HepG2 (cell line): Measurements from ENCODE around the gene RBM14. TPM values are rescaled to one million over a fixed set of nuclear protein-coding genes. Genes with fewer than 3 reads are reported as not detected.

Experiments used
- polyA plus RNA-seq, 8 experiments: library from polyadenylated mRNA; depleted of rRNA in 3 of 8; stranded (reverse) in 7 of 8; unstranded in 1 of 8; fragments of >200 nt; fragmentation: Illumina TruSeq in 4 of 8; extraction: Trizol in 4 of 8; gene quantifications; 2 replicates each; pipeline versions ENCODE4 v1.2.1 to v1.2.3, GENCODE V29; 2011 to 2016; ENCODE audit warnings: low read depth in 4 of 8, missing spikeins in 1 of 8, mixed read lengths in 1 of 8; ENCODE audit not compliant: insufficient read depth in 1 of 8
- small RNA-seq, 3 experiments: library from RNA; depleted of rRNA; stranded (forward); fragments of <200 nt; gene quantifications; one replicate each; pipeline ENCODE3, GENCODE V24; 2012; ENCODE audit warnings: low read depth in 2 of 3, low replicate concordance in 1 of 3; ENCODE audit not compliant: insufficient read length in 3 of 3, insufficient read depth in 2 of 3
- total RNA-seq, 5 experiments: library from RNA; depleted of rRNA; stranded (reverse); fragments of >200 nt; fragmentation: Illumina TruSeq; extraction: Trizol; gene quantifications; 2 replicates each; pipeline ENCODE4 v1.2.3, GENCODE V29; 2016; ENCODE audit warnings: low read depth in 1 of 5

RBM14 gene
- total and polyA plus RNA-seq, 2 of the 13 experiments (the other 11 are each of a cell fraction or from before 2014, with no cell fraction given), result 12.7 to 44.1 TPM

Small RNAs within 50 kb of the gene (small RNA-seq; reads per million reads assigned to genes)
- gene RNU4-39P, result 0 reads per million in 3 experiments

Other genes starting within 250 kb of the RBM14 start
- 0.49 and 0.66 TPM in 2 replicates for gene SLC29A2, start 244.9 kb upstream of the RBM14 start, total RNA-seq (2016; rRNA removed; fragmentation: Illumina TruSeq; extraction: Trizol)
- gene SLC29A2, start 244.9 kb upstream of the RBM14 start, polyA plus RNA-seq (2011; rRNA removed), result 0.56 and 0.63 TPM in 2 replicates
- gene NPAS4, start 195.6 kb upstream of the RBM14 start, total RNA-seq (2016; rRNA removed; fragmentation: Illumina TruSeq; extraction: Trizol), result not detected in 2 replicates
- not detected in 2 replicates for gene NPAS4, start 195.6 kb upstream of the RBM14 start, polyA plus RNA-seq (2011; rRNA removed)
- gene MRPL11, start 177.8 kb upstream of the RBM14 start, total RNA-seq (2016; rRNA removed; fragmentation: Illumina TruSeq; extraction: Trizol), result 176 and 220 TPM in 2 replicates
- gene MRPL11, start 177.8 kb upstream of the RBM14 start, polyA plus RNA-seq (2011; rRNA removed), result 59.1 and 72.9 TPM in 2 replicates
- gene PELI3, start 149.7 kb upstream of the RBM14 start, total RNA-seq (2016; rRNA removed; fragmentation: Illumina TruSeq; extraction: Trizol), result 2.5 and 4.0 TPM in 2 replicates
- 2.0 and 3.1 TPM in 2 replicates for gene PELI3, start 149.7 kb upstream of the RBM14 start, polyA plus RNA-seq (2011; rRNA removed)
- 48.7 and 59.8 TPM in 2 replicates for gene DPP3, start 136.2 kb upstream of the RBM14 start, total RNA-seq (2016; rRNA removed; fragmentation: Illumina TruSeq; extraction: Trizol)
- gene DPP3, start 136.2 kb upstream of the RBM14 start, polyA plus RNA-seq (2011; rRNA removed), result 38.4 and 48.4 TPM in 2 replicates
- gene BBS1, start 106.0 kb upstream of the RBM14 start, total RNA-seq (2016; rRNA removed; fragmentation: Illumina TruSeq; extraction: Trizol), result 8.1 and 14.1 TPM in 2 replicates
- gene BBS1, start 106.0 kb upstream of the RBM14 start, polyA plus RNA-seq (2011; rRNA removed), result 11.7 and 12.1 TPM in 2 replicates
- gene ZDHHC24, start 70.6 kb upstream of the RBM14 start, total RNA-seq (2016; rRNA removed; fragmentation: Illumina TruSeq; extraction: Trizol), result 1.9 and 4.3 TPM in 2 replicates
- 4.3 and 6.0 TPM in 2 replicates for gene ZDHHC24, start 70.6 kb upstream of the RBM14 start, polyA plus RNA-seq (2011; rRNA removed)
- 0.04 TPM in 1 of 2 replicates, not detected in the other for gene ACTN3, start 69.7 kb upstream of the RBM14 start, total RNA-seq (2016; rRNA removed; fragmentation: Illumina TruSeq; extraction: Trizol)
- 0.07 and 0.09 TPM in 2 replicates for gene ACTN3, start 69.7 kb upstream of the RBM14 start, polyA plus RNA-seq (2011; rRNA removed)
- gene CTSF, start 48.0 kb upstream of the RBM14 start, total RNA-seq (2016; rRNA removed; fragmentation: Illumina TruSeq; extraction: Trizol), result not detected in 2 replicates
- gene CTSF, start 48.0 kb upstream of the RBM14 start, polyA plus RNA-seq (2011; rRNA removed), result 0.17 TPM in 1 of 2 replicates, not detected in the other
- 0.17 and 0.42 TPM in 2 replicates for gene CCDC87, start 23.6 kb upstream of the RBM14 start, total RNA-seq (2016; rRNA removed; fragmentation: Illumina TruSeq; extraction: Trizol)
- gene CCDC87, start 23.6 kb upstream of the RBM14 start, polyA plus RNA-seq (2011; rRNA removed), result 0.05 and 0.09 TPM in 2 replicates
- gene CCS, start 23.4 kb upstream of the RBM14 start, total RNA-seq (2016; rRNA removed; fragmentation: Illumina TruSeq; extraction: Trizol), result 34.2 and 44.6 TPM in 2 replicates
- 25.4 and 34.7 TPM in 2 replicates for gene CCS, start 23.4 kb upstream of the RBM14 start, polyA plus RNA-seq (2011; rRNA removed)
- gene RBM4, start 22.1 kb downstream of the RBM14 start, total RNA-seq (2016; rRNA removed; fragmentation: Illumina TruSeq; extraction: Trizol), result 136 and 138 TPM in 2 replicates
- 123 and 126 TPM in 2 replicates for gene RBM4, start 22.1 kb downstream of the RBM14 start, polyA plus RNA-seq (2011; rRNA removed)
- 25.6 and 25.8 TPM in 2 replicates for gene RBM4B, start 61.3 kb downstream of the RBM14 start, total RNA-seq (2016; rRNA removed; fragmentation: Illumina TruSeq; extraction: Trizol)
- 32.4 and 33.5 TPM in 2 replicates for gene RBM4B, start 61.3 kb downstream of the RBM14 start, polyA plus RNA-seq (2011; rRNA removed)
- 1.2 and 4.0 TPM in 2 replicates for gene SPTBN2, start 112.6 kb downstream of the RBM14 start, total RNA-seq (2016; rRNA removed; fragmentation: Illumina TruSeq; extraction: Trizol)
- 0.65 and 2.0 TPM in 2 replicates for gene SPTBN2, start 112.6 kb downstream of the RBM14 start, polyA plus RNA-seq (2011; rRNA removed)
- 8.0 and 22.2 TPM in 2 replicates for gene RCE1, start 226.8 kb downstream of the RBM14 start, total RNA-seq (2016; rRNA removed; fragmentation: Illumina TruSeq; extraction: Trizol)
- gene RCE1, start 226.8 kb downstream of the RBM14 start, polyA plus RNA-seq (2011; rRNA removed), result 22.4 and 29.3 TPM in 2 replicates
- 4.4 and 6.8 TPM in 2 replicates for gene LRFN4, start 240.4 kb downstream of the RBM14 start, total RNA-seq (2016; rRNA removed; fragmentation: Illumina TruSeq; extraction: Trizol)
- 1.3 and 2.4 TPM in 2 replicates for gene LRFN4, start 240.4 kb downstream of the RBM14 start, polyA plus RNA-seq (2011; rRNA removed)